ENCODE data around the gene DOCK2. TPM values are rescaled to one million over a fixed set of nuclear protein-coding genes. Genes with fewer than 3 reads are reported as not detected.

DOCK2 gene
- total and polyA plus RNA-seq, 9 of the 15 experiments (the other 6 are each of a cell fraction or from before 2014, with no cell fraction given), result 4.5 to 42.6 (median 20.5) TPM

- no peak for TF ChIP-seq REST (IDR thresholded peaks at IDR 0.05; ENCODE audit: borderline replicate concordance)
- no peak for TF ChIP-seq REST (CRISPR knock-in tag; IDR thresholded peaks at IDR 0.05; ENCODE audit: low read depth)
- TF ChIP-seq U2AF1 (optimal IDR thresholded peaks at IDR 0.05; ENCODE audit: low read depth, low read length), result no peak
- TF ChIP-seq FOXA3 (CRISPR knock-in tag; conservative IDR thresholded peaks at IDR 0.05 in 1 of 2, IDR thresholded peaks at IDR 0.05 in 1 of 2), result peak in 1 of 2 experiments; percentile 36; a peak in 1 of 4 replicates
- TF ChIP-seq DMBX1 (CRISPR knock-in tag; IDR thresholded peaks at IDR 0.05; ENCODE audit: borderline replicate concordance), result no peak
- TF ChIP-seq ZNF24 (IDR thresholded peaks at IDR 0.05), result no peak
- TF ChIP-seq CBFA2T3 (IDR thresholded peaks at IDR 0.05), result peak; percentile 32; the same call in 1 of the 2 replicates
- no peak for TF ChIP-seq SPI1 (IDR thresholded peaks at IDR 0.05; ENCODE audit: borderline replicate concordance, low read depth, low read length)
- no peak for TF ChIP-seq ASH1L (IDR thresholded peaks at IDR 0.05; ENCODE audit: borderline replicate concordance, low read depth, partially characterized antibody)
- peak in 1 of 2 experiments; percentile 29; a peak in 1 of 4 replicates for TF ChIP-seq KDM1A (IDR thresholded peaks at IDR 0.05)
- no peak for TF ChIP-seq SREBF1 (IDR thresholded peaks at IDR 0.05; ENCODE audit: borderline replicate concordance, low read depth, low read length)
- peak; percentile 46; the same call in 1 of the 2 replicates for TF ChIP-seq PKNOX1 (IDR thresholded peaks at IDR 0.05)
- no peak for TF ChIP-seq HNRNPL (IDR thresholded peaks at IDR 0.05; ENCODE audit: low read depth, low read length)
- no peak for TF ChIP-seq KLF6 (CRISPR knock-in tag; IDR thresholded peaks at IDR 0.05; ENCODE audit: borderline replicate concordance)
Measured at GRCh38 chr5:169765176-169765996, 128.3 kb downstream of the DOCK2 start (continued).

Data from K562 (cell line).